ENCODE data around the gene ABLIM3. TPM values are rescaled to one million over a fixed set of nuclear protein-coding genes. Genes with fewer than 3 reads are reported as not detected.

The ABLIM3 gene
- total RNA-seq, 1 donor from 2014 or later, result 0.64 TPM

DNA sequence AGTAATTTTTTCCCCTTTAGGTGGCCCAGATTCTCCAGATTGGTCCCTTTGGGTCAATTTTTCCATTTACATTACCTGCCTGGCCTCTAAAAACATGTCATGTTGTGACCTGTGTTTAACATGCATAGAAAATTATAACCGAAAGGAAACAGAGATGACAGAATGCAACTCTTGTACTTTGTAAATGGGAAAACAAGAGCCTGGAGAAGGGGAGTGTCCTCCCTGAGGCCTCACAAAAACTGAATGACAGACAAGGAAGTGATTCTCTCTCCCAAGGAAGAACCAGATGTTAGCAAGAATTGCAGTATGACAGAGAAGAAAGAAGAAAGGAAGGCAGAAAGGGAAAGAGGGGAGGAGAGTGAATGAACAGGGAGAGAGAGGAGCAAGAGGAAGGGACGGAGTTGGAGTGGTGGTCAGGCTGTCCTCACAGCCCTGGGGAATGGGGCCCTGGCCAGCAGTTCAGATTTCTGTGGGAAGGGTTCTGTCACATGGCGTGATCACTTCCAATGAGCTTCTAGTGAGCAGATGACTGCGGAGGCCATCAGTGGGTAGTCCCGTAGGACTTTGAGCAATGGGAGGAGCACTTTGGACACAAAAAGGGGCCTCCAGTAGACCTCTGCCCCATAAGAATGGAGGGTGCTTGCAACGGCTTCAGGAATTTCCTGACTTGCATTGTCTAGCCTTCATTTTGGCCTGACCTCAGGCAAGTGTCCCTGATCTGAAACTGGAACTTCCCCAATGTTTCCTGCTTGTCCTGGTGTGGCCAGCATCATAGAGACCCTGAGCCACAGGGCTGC, 31.6 kb downstream of the ABLIM3 start:
- peaks cover 22% of the 10 kb centered on the region for H3K4me1 Mint-ChIP-seq (ENCODE audit: unreplicated experiment)
- H3K9me3 Mint-ChIP-seq (ENCODE audit: unreplicated experiment), result no peaks in the 10 kb centered on the region
- H3K36me3 Mint-ChIP-seq (ENCODE audit: unreplicated experiment), result no peaks in the 10 kb centered on the region
- H3K27ac Mint-ChIP-seq (ENCODE audit: unreplicated experiment), result peak overlapping the region; percentile 52
- no peaks in the 10 kb centered on the region for H3K27me3 Mint-ChIP-seq (ENCODE audit: unreplicated experiment)
- TF ChIP-seq CTCF (IDR thresholded peaks at IDR 0.05), result no peak
- DNase-seq (ENCODE audit: extremely low spot score, unreplicated experiment), result no peak
- no peak overlapping the region for H3K4me3 Mint-ChIP-seq (ENCODE audit: unreplicated experiment)

GRCh38 chr5:149174847-149175234, 33.5 kb downstream of the ABLIM3 start:
- no peaks in the 10 kb centered on the region for H3K9me3 Mint-ChIP-seq (ENCODE audit: unreplicated experiment)
- H3K27me3 Mint-ChIP-seq (ENCODE audit: unreplicated experiment), result peaks cover 11% of the 10 kb centered on the region
- peak overlapping the region; percentile 78 for H3K27ac Mint-ChIP-seq (ENCODE audit: unreplicated experiment)
- H3K4me1 Mint-ChIP-seq (ENCODE audit: unreplicated experiment), result peaks cover 22% of the 10 kb centered on the region
- DNase-seq (ENCODE audit: extremely low spot score, unreplicated experiment), result no peak
- no peak for TF ChIP-seq CTCF (IDR thresholded peaks at IDR 0.05)
- H3K36me3 Mint-ChIP-seq (ENCODE audit: unreplicated experiment), result no peaks in the 10 kb centered on the region
- no peak overlapping the region for H3K4me3 Mint-ChIP-seq (ENCODE audit: unreplicated experiment)

DNA sequence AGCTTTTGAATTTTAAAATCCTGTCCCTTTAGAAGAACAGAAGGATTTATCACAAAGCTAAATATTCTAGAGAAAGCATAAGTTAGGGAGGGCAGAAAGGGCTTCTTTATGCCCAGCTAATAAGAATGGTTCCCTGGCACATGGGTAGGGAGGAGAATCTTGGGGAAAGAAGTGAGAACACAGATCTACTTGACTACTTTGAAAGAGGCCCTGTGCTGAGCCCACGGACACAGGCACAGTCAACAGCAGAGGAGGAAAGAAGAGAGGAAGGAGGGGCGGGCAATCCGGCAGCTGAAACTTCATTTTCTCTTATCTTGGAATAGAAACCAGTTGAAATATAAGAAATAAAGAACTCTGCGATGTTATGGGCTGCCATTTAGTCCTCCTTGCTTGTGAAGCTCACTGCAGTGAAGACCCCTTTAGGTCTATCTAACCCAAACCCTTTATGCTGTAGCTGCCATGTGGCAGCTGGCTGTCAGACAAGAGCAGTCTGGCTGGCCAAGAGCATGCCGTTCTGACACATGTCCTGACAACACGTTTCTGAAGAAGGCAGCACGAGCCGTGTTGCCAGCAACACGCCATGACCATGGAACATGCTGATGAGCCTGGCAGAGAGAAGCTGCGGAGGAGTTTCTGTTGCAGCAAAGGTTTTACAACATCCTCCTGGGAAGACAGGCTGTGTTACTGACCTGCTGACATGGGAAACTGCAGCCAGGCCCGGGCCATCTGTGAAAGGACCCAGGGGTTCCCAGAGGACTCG, 34.2 kb downstream of the ABLIM3 start:
- H3K36me3 Mint-ChIP-seq (ENCODE audit: unreplicated experiment), result no peaks in the 10 kb centered on the region
- no peak overlapping the region for H3K4me3 Mint-ChIP-seq (ENCODE audit: unreplicated experiment)
- no peak for DNase-seq (ENCODE audit: extremely low spot score, unreplicated experiment)
- no peaks in the 10 kb centered on the region for H3K9me3 Mint-ChIP-seq (ENCODE audit: unreplicated experiment)
- peaks cover 18% of the 10 kb centered on the region for H3K27me3 Mint-ChIP-seq (ENCODE audit: unreplicated experiment)
- peaks cover 22% of the 10 kb centered on the region for H3K4me1 Mint-ChIP-seq (ENCODE audit: unreplicated experiment)
- no peak for TF ChIP-seq CTCF (IDR thresholded peaks at IDR 0.05)
- no peak overlapping the region for H3K27ac Mint-ChIP-seq (ENCODE audit: unreplicated experiment)

GRCh38 chr5:149177339-149177843, 36.1 kb downstream of the ABLIM3 start:
- TF ChIP-seq CTCF (IDR thresholded peaks at IDR 0.05), result no peak
- Mint-ChIP-seq H3K4me1 (ENCODE audit: unreplicated experiment) (peaks cover 17% of the 10 kb centered on the region), H3K4me3 (ENCODE audit: unreplicated experiment) (no peak overlapping the region), H3K9me3 (ENCODE audit: unreplicated experiment) (no peaks in the 10 kb centered on the region), H3K27ac (ENCODE audit: unreplicated experiment) (no peak overlapping the region), H3K36me3 (ENCODE audit: unreplicated experiment) (no peaks in the 10 kb centered on the region), H3K27me3 (ENCODE audit: unreplicated experiment) (peaks cover 25% of the 10 kb centered on the region)
- no peak for DNase-seq (ENCODE audit: extremely low spot score, unreplicated experiment)
